GM21526 (cell line): ENCODE measurements around the gene JHY.
A peak's percentile ranks its signal among the peaks of the same experiment; 100 is the strongest.

Experiments
- ATAC-seq: cut with Tn5 transposase; IDR thresholded peaks from one replicate; pipeline ENCODE4 v1.9.1; 2021; ENCODE audit warnings: moderate library complexity; ENCODE audit not compliant: unreplicated experiment, low FRiP score

JHY gene

GRCh38 chr11:122869622-122870021 is 12.9 kb upstream of the JHY start:
- no peak for ATAC-seq

- ATAC-seq = no peak
Measured at GRCh38 chr11:122871302-122871701, 11.3 kb upstream of the JHY start.

- no peak for ATAC-seq
Measured at GRCh38 chr11:122872046-122872445, 10.5 kb upstream of the JHY start.

GRCh38 chr11:122874991-122875390 is 7.6 kb upstream of the JHY start:
- peak; percentile 83 for ATAC-seq

- no peak for ATAC-seq
Measured at GRCh38 chr11:122877732-122878131, 4.8 kb upstream of the JHY start.

- no peak for ATAC-seq
Measured at GRCh38 chr11:122879785-122880184, 2.8 kb upstream of the JHY start.

- peak; percentile 50 for ATAC-seq
Measured at GRCh38 chr11:122882857-122883645, 492 bp downstream of the JHY start.

- ATAC-seq = no peak
Measured at GRCh38 chr11:122883646-122883979, 1.1 kb downstream of the JHY start.

- no peak for ATAC-seq
Measured at GRCh38 chr11:122888162-122888561, 5.6 kb downstream of the JHY start.

GRCh38 chr11:122893131-122893530 is 10.6 kb downstream of the JHY start:
- ATAC-seq = no peak

GRCh38 chr11:122895563-122895962 is 13.0 kb downstream of the JHY start:
- ATAC-seq = no peak

GRCh38 chr11:122897606-122898210 is 15.1 kb downstream of the JHY start:
- ATAC-seq = no peak

GRCh38 chr11:122898799-122899198 is 16.2 kb downstream of the JHY start:
- ATAC-seq = no peak

- ATAC-seq = no peak
Measured at GRCh38 chr11:122900587-122901202, 18.1 kb downstream of the JHY start.

GRCh38 chr11:122902951-122903350 is 20.4 kb downstream of the JHY start:
- no peak for ATAC-seq

- no peak for ATAC-seq
Measured at GRCh38 chr11:122910775-122911174, 28.2 kb downstream of the JHY start.

GRCh38 chr11:122917311-122917710 is 34.8 kb downstream of the JHY start:
- no peak for ATAC-seq

- ATAC-seq = no peak
Measured at GRCh38 chr11:122918734-122919133, 36.2 kb downstream of the JHY start.

GRCh38 chr11:122920579-122920978 is 38.0 kb downstream of the JHY start:
- no peak for ATAC-seq

- ATAC-seq = no peak
Measured at GRCh38 chr11:122922893-122923292, 40.3 kb downstream of the JHY start.

GRCh38 chr11:122923302-122923701 is 40.7 kb downstream of the JHY start:
- no peak for ATAC-seq

- no peak for ATAC-seq
Measured at GRCh38 chr11:122931510-122931909, 49.0 kb downstream of the JHY start.
